Activated T-cell treated with anti-CD3 and anti-CD28 coated beads for 4 hours (primary cell): ENCODE measurements around the gene CKS1B.
"Not testable (repeated sequence)": the region's sequence is repeated elsewhere in the genome, so short reads cannot be mapped to it uniquely, and the experiment has no call there.

Source experiments
- DNase-seq: peaks from one replicate; pipeline ENCODE4 v3.0.0-alpha.2; 2020

Gene CKS1B

GRCh38 chr1:154988058-154988954 lies 13.8 kb downstream of the CKS1B start:
- DNase-seq = no peak

GRCh38 chr1:154989195-154989860 lies 14.8 kb downstream of the CKS1B start:
- DNase-seq = no peak

GRCh38 chr1:154990276-154990675 lies 15.8 kb downstream of the CKS1B start:
- no peak for DNase-seq

GRCh38 chr1:154992721-154993571 lies 18.5 kb downstream of the CKS1B start:
- DNase-seq = no peak

GRCh38 chr1:154993572-154994268 lies 19.2 kb downstream of the CKS1B start, which contains the start of gene LENEP:
Gene LENEP, plus strand, starts transcription at chr1:154993586. Its CDS starts 22 bp downstream, at chr1:154993608.
- DNase-seq = no peak

GRCh38 chr1:154994269-154994587 lies 19.7 kb downstream of the CKS1B start:
- DNase-seq = no peak

- no peak for DNase-seq
Measured at GRCh38 chr1:154994591-154994990, 20.1 kb downstream of the CKS1B start.

- not testable (repeated sequence) for DNase-seq
Measured at GRCh38 chr1:154995301-154995983, 21.0 kb downstream of the CKS1B start.

GRCh38 chr1:154996966-154997701 lies 22.7 kb downstream of the CKS1B start:
- DNase-seq = no peak

- DNase-seq = no peak
Measured at GRCh38 chr1:154998201-154998780, 23.8 kb downstream of the CKS1B start.

- DNase-seq = peak; percentile 63
Measured at GRCh38 chr1:154998818-154999570, 24.5 kb downstream of the CKS1B start.

- no peak for DNase-seq
Measured at GRCh38 chr1:154999571-155000410, 25.3 kb downstream of the CKS1B start.

GRCh38 chr1:155000411-155000725 lies 25.9 kb downstream of the CKS1B start:
- DNase-seq = no peak

GRCh38 chr1:155000726-155001424 lies 26.4 kb downstream of the CKS1B start:
- DNase-seq = peak; percentile 54

- no peak for DNase-seq
Measured at GRCh38 chr1:155001425-155001674, 26.9 kb downstream of the CKS1B start.

- DNase-seq = peak; percentile 96
Measured at GRCh38 chr1:155001675-155002463, 27.4 kb downstream of the CKS1B start.

- no peak for DNase-seq
Measured at GRCh38 chr1:155002464-155003226, 28.2 kb downstream of the CKS1B start, which contains the start of gene ZBTB7B. Gene ZBTB7B, plus strand, starts transcription at chr1:155002802. Its CDS starts 11,859 bp downstream, at chr1:155014661.
